HG03095 (cell line): ENCODE measurements around the gene ISLR.

Experiments used
- ATAC-seq: cut with Tn5 transposase; IDR thresholded peaks from one replicate; pipeline ENCODE4 v1.9.1; 2021; ENCODE audit warnings: moderate library complexity; ENCODE audit not compliant: unreplicated experiment

The ISLR gene

GRCh38 chr15:74170875-74171578 lies 2.5 kb upstream of the ISLR start:
- ATAC-seq: no peak

GRCh38 chr15:74171965-74172541 lies 1.5 kb upstream of the ISLR start:
- no peak for ATAC-seq

- ATAC-seq: no peak
Observed at GRCh38 chr15:74172701-74173379, 670 bp upstream of the ISLR start.

- ATAC-seq: no peak
Observed at GRCh38 chr15:74174219-74174957, 878 bp downstream of the ISLR start.

GRCh38 chr15:74174958-74175253 lies 1.4 kb downstream of the ISLR start:
- no peak for ATAC-seq

GRCh38 chr15:74175271-74176191 lies 2.0 kb downstream of the ISLR start:
- ATAC-seq: no peak

GRCh38 chr15:74176262-74177214 lies 3.0 kb downstream of the ISLR start:
- no peak for ATAC-seq

- ATAC-seq: no peak
Observed at GRCh38 chr15:74178326-74179100, 5.0 kb downstream of the ISLR start.

GRCh38 chr15:74179101-74179841 lies 5.8 kb downstream of the ISLR start:
- ATAC-seq: no peak

GRCh38 chr15:74179983-74180880 lies 6.7 kb downstream of the ISLR start:
- ATAC-seq: no peak

GRCh38 chr15:74180881-74181602 lies 7.5 kb downstream of the ISLR start:
- no peak for ATAC-seq

GRCh38 chr15:74182131-74182530 lies 8.6 kb downstream of the ISLR start:
- ATAC-seq: no peak

GRCh38 chr15:74184582-74185091 lies 11.1 kb downstream of the ISLR start:
- ATAC-seq: no peak

GRCh38 chr15:74185710-74186348 lies 12.3 kb downstream of the ISLR start:
- no peak for ATAC-seq

- ATAC-seq: no peak
Observed at GRCh38 chr15:74188216-74188615, 14.7 kb downstream of the ISLR start.

GRCh38 chr15:74191798-74192197 lies 18.3 kb downstream of the ISLR start:
- no peak for ATAC-seq
